D721Med (cell line): ENCODE data around the gene LRRTM3.

ENCODE experiments used
- DNase-seq: peaks from one replicate; pipeline ENCODE4 v3.0.0; 2011; ENCODE audit warnings: low spot score; ENCODE audit not compliant: insufficient read length
- FAIRE-seq: peaks from 2 replicates; lab custom pipeline; 2011; peaks lifted over from hg19 to GRCh38; lab: Jason Lieb, UNC
- TF ChIP-seq, protein P1 (sequence below): IDR thresholded peaks from 2 replicates; pipeline ENCODE4 v1.5.1; 2012; ENCODE audit warnings: mild to moderate bottlenecking, control low read depth; ENCODE audit not compliant: insufficient read depth; ENCODE audit errors: missing control alignments

Gene LRRTM3

DNA sequence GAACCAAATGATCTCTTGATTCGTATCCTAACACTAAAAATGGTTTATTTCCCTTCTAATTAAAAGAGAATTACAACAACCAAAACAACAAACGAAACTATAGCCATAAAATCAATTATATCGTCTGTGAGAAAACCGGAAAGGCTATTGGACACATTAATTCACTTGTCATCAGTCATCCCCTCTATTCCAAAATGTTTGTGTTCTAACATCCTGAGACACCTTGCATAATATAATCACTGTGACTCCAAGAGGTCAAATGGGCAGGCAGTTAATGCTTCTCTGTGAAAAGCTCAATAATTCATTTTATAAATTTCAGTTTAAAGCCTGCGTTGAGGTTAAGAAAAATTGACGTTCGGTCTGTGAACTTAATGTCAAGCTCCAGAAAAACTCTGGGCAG lies 463 bp upstream of the LRRTM3 start:
- DNase-seq (no peak), FAIRE-seq (no peak)
- TF ChIP-seq, protein P1, sequence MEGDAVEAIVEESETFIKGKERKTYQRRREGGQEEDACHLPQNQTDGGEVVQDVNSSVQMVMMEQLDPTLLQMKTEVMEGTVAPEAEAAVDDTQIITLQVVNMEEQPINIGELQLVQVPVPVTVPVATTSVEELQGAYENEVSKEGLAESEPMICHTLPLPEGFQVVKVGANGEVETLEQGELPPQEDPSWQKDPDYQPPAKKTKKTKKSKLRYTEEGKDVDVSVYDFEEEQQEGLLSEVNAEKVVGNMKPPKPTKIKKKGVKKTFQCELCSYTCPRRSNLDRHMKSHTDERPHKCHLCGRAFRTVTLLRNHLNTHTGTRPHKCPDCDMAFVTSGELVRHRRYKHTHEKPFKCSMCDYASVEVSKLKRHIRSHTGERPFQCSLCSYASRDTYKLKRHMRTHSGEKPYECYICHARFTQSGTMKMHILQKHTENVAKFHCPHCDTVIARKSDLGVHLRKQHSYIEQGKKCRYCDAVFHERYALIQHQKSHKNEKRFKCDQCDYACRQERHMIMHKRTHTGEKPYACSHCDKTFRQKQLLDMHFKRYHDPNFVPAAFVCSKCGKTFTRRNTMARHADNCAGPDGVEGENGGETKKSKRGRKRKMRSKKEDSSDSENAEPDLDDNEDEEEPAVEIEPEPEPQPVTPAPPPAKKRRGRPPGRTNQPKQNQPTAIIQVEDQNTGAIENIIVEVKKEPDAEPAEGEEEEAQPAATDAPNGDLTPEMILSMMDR = no peak

GRCh38 chr10:66926841-66927240 lies 1.0 kb downstream of the LRRTM3 start:
- no peak for DNase-seq
- TF ChIP-seq, protein P1 = no peak
- FAIRE-seq = no peak

DNA sequence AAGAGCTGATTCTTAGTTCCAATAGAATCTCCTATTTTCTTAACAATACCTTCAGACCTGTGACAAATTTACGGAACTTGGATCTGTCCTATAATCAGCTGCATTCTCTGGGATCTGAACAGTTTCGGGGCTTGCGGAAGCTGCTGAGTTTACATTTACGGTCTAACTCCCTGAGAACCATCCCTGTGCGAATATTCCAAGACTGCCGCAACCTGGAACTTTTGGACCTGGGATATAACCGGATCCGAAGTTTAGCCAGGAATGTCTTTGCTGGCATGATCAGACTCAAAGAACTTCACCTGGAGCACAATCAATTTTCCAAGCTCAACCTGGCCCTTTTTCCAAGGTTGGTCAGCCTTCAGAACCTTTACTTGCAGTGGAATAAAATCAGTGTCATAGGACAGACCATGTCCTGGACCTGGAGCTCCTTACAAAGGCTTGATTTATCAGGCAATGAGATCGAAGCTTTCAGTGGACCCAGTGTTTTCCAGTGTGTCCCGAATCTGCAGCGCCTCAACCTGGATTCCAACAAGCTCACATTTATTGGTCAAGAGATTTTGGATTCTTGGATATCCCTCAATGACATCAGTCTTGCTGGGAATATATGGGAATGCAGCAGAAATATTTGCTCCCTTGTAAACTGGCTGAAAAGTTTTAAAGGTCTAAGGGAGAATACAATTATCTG lies 1.6 kb downstream of the LRRTM3 start:
- TF ChIP-seq, protein P1 = no peak
- FAIRE-seq (no peak), DNase-seq (no peak)

DNA sequence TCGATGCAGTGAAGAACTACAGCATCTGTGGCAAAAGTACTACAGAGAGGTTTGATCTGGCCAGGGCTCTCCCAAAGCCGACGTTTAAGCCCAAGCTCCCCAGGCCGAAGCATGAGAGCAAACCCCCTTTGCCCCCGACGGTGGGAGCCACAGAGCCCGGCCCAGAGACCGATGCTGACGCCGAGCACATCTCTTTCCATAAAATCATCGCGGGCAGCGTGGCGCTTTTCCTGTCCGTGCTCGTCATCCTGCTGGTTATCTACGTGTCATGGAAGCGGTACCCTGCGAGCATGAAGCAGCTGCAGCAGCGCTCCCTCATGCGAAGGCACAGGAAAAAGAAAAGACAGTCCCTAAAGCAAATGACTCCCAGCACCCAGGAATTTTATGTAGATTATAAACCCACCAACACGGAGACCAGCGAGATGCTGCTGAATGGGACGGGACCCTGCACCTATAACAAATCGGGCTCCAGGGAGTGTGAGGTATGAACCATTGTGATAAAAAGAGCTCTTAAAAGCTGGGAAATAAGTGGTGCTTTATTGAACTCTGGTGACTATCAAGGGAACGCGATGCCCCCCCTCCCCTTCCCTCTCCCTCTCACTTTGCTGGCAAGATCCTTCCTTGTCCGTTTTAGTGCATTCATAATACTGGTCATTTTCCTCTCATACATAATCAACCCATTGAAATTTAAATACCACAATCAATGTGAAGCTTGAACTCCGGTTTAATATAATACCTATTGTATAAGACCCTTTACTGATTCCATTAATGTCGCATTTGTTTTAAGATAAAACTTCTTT lies 2.3 kb downstream of the LRRTM3 start:
- FAIRE-seq = no peak
- DNase-seq = no peak
- TF ChIP-seq, protein P1 = no peak

DNA sequence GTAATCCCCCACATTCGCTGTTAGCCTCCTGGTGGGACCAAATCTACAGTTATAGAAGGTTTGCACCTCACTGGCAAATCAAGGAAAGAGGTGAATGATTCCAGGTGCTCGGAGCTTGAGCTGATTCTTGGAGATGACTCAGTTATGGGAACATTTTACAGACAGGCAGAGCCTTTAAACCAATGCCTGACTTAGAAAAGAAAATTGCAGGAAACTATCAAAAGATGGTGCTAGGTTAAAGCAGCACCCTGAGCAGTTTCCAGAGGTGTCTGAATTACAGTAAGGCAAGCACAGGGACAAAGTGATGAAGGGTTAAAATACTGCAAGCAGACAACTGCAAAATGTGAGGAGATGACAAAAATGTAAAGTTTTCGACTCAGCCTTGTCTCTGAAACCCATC lies 2.9 kb downstream of the LRRTM3 start:
- DNase-seq = no peak
- FAIRE-seq = no peak
- TF ChIP-seq, protein P1 = no peak

GRCh38 chr10:66929375-66929774 lies 3.5 kb downstream of the LRRTM3 start:
- TF ChIP-seq, protein P1 = no peak
- no peak for FAIRE-seq
- DNase-seq = no peak

DNA sequence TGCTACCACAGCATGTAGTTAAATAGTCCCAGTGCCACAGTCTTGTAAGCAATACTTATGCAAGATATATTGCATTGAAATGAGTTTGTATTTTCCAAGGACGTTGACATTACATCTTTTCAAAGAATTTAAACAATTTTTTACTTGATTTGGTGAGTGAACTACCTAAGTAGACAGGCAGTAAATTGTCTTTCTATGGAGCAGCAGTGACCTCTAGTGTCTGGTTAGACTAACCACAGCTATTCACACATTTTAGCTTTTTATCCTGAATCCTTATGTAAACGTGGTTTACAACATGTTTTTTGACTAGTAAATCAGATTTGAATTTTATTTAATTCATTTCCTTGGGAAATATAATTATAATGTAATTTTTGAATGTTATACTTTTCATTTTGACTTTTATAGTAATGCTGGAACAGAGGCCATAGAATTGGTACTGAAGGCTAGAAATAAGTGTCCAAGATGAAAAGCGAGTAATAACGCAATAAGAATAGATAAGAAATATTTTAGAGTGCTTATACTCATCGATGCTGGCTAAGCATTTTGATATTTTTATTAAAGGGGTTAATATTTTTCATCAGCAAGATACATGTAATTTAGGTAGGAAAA lies 5.6 kb downstream of the LRRTM3 start:
- FAIRE-seq = peak; percentile 91
- no peak for DNase-seq
- TF ChIP-seq, protein P1 = peak; percentile 79
